Measurements from ENCODE around the gene SCD. TPM values are rescaled to one million over a fixed set of nuclear protein-coding genes. Genes with fewer than 3 reads are reported as not detected.

The SCD gene
- polyA plus RNA-seq, 12 donors, result 12.6 to 35.8 (median 21.7) TPM; not detected in 1

DNA sequence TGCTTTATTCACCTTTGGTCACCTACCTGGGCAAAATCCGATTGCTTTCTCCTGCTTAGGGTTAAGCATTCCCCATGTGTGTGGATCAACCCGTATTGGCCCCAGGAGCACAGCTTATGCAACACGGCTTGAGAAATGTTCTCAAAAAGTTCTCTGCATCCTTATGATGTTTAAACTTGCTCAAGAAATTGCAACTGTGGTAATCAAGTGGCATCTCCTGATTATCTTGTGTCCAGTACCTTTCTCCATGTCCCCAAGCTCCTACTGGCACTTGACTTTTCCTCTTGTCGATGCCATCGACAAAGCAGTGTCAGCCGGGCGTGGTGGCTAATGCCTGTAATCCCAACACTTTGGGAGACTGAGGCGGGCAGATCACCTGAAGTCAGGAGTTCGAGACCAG, 12.3 kb upstream of the SCD start:
- DNase-seq, result no peak

- peak; percentile 57 for DNase-seq
Measured at GRCh38 chr10:100338434-100339036, 8.5 kb upstream of the SCD start.

DNA sequence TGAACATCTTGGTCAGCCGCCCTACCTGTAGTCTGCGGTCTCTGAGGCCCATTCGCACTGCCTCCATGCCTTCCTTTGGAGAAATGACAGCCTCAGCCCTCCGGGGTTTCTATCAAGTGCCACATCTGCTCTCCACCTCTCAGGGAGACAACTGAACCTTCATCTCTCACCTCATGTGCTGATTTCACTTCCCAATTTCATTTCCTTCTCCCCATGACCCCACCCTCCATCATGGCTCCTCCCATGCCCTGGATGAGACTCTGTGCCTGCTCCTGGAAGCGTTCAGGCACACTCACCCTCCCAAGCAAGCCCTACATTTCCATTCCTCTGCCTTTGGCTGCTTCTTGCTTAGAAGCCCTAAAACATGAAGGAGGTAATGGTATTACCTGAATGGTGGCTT, 7.8 kb upstream of the SCD start:
- no peak for DNase-seq

GRCh38 chr10:100340948-100341847, 5.8 kb upstream of the SCD start:
- DNase-seq, result no peak

DNA sequence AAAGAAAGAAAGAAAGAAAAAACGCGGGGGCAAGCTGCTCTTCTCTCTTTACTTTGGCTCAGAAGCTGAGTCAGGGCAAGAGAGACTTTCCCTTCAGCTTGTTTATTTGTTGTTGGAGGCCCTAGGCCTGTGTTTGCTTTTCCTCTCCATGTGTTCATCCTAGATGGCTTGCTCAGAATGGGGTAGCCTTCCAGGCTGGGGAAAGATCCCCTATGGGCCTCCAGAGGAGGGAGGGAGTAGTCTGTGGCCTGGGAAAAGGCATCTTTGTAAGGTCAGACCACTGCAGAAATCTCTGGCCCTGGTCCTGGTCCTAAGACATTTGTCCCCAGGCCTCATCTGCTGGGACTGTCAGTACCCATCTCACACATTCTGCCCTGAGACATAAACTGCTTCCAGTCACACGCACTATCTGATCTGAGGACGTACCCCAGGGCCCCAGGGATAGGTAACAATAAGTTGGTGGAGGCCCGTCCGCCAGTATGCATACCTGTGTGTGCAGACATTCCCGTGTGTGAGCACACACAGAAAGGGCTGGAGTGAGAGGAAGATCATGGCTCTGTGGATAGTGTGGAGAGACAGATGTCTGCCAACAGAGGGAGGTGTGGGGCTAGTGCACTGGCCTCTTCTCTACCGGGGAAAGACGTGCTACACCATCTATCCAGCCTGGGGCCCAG, 4.9 kb upstream of the SCD start:
- no peak for DNase-seq

GRCh38 chr10:100342627-100342972, 4.4 kb upstream of the SCD start:
- DNase-seq, result no peak

DNA sequence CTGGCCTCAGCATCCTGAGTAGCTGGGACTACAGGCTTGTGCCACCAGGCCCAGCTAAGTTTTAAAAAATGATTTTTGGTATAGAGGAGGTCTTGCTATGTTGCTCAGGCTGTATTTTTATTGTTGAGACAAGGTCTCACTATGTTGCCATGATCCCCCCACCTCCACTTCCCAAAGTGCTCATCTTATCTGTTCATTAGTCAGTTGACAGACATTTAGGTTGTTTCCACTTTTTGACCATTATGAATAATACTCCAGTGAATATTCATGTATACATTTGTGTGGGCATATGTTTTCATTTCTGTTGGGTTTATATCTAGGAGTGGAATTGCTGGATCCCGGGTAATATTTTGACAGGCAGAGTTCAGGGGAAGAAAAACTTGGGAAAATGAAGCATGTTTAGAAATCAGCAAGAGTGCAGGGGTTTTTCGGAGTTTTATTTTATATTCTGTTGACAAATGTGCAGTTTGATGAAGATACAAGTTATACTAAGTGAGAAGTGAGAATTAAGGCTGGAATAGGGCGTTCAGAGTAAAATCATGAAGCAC, 2.7 kb upstream of the SCD start:
- no peak for DNase-seq

DNA sequence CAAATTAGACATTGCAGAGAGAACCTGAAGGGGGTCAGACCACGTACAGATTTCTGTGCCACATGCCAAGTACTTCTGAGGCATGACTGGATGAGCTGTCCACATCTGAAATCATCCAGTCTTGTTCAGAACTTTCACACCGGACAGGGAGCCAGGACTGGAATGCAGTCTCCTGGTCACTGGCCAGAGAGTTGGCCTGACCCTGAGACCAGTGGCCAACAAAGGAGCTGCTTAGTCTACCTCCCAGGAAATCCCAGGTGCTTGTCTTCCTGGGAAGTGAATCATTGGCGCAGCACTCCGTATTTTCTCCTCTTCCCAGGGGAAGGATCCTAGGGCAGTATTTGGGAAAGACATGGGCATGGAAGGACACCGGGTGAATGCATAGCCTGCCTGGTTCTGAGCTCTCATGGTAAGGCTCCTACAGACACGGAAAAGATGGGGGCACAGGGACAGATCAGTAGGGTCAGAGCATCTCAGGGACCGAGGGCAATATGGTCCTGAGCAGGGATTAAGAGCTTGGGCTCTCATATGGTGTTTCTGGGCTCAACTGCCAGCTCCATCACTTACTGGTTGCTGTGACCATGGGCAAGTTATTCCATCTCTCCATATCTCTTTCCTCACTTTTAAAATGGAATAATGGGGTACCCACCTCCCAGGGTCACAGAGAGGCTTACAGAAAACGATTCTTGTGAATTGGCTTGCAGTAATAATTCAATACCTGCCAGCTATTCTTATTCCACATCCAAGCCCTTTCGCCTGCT, 1.3 kb upstream of the SCD start:
- no peak for DNase-seq

- DNase-seq, result peak; percentile 56
Measured at GRCh38 chr10:100346351-100346764, 675 bp upstream of the SCD start.

DNA sequence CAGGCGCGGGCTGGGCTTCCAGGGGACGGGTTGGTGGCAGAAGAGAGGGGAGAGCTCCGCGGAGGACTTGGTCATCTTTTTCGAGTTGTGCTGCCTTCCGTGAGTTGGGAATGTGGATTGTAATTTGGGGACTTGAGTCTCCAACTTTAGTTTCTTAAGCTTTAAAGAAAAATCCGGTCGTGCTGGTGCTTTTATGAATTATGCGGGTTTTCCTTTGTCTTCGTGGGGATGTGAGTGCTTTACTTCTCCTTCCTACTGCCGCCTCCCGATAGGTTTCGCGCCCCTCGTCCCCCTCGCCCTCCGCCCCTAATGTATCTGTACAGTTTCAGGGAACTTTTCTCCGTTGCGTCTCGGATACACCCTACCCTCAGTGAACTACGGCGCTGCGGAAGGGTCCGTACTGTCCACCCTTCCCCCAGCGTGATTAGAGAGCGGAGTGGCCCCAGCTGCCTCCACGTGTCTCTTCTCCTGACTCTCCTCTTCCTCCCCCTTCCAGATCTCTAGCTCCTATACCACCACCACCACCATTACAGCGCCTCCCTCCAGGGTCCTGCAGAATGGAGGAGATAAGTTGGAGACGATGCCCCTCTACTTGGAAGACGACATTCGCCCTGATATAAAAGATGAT, 649 bp downstream of the SCD start:
- peak; percentile 23 for DNase-seq

GRCh38 chr10:100348389-100348927, 1.4 kb downstream of the SCD start:
- no peak for DNase-seq

GRCh38 chr10:100349087-100349486, 2.1 kb downstream of the SCD start:
- no peak for DNase-seq

DNA sequence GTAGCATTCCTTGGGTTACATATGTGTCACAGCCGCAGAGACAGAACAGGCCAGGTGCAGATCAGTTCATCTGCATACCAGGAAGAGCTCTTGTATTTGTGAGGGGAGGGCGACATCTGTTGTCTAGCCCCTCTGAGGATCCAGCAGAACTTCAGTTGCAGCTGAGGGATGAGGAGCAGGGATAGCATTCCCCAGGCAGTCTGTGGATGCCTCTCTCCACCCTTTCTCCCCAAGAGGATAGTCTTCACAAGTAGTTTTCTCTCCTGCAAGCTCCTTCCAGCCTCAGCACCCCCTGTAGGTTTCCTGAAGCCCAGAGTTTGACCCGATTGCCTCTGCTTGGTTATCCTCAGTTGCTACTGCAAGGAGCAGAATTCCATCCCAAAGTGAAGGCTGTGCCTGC, 2.6 kb downstream of the SCD start:
- no peak for DNase-seq

DNA sequence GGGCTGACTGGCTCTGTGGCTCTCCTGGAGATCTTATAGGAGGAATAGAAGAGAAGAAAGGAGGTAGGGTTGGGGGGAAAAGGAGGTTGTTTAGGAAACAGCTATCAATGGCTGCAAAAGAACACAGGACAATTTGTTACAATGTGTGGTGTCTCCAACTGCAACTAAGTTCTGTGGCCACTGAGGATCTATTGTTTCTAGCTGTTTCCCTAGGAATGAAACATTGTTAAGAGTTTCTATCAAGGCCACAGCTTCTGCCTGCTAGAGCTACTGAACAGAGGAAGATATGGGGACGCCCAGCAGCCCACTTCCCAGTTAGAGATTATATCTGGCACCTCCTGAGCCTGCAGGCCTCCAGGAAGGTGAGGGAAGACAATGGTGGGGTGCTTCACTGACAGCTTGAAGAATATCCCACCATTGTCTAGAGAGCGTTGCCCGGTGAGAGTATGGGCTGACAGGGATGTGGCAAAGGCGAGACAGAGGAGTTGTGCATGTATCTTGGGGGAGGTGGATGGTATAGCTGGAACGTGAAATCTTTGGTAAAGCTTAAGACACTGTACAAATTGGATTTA, 4.0 kb downstream of the SCD start:
- no peak for DNase-seq

- no peak for DNase-seq
Measured at GRCh38 chr10:100353770-100354485, 6.9 kb downstream of the SCD start.

GRCh38 chr10:100355086-100355485, 8.1 kb downstream of the SCD start:
- no peak for DNase-seq

GRCh38 chr10:100356067-100357017, 9.3 kb downstream of the SCD start:
- no peak for DNase-seq

DNA sequence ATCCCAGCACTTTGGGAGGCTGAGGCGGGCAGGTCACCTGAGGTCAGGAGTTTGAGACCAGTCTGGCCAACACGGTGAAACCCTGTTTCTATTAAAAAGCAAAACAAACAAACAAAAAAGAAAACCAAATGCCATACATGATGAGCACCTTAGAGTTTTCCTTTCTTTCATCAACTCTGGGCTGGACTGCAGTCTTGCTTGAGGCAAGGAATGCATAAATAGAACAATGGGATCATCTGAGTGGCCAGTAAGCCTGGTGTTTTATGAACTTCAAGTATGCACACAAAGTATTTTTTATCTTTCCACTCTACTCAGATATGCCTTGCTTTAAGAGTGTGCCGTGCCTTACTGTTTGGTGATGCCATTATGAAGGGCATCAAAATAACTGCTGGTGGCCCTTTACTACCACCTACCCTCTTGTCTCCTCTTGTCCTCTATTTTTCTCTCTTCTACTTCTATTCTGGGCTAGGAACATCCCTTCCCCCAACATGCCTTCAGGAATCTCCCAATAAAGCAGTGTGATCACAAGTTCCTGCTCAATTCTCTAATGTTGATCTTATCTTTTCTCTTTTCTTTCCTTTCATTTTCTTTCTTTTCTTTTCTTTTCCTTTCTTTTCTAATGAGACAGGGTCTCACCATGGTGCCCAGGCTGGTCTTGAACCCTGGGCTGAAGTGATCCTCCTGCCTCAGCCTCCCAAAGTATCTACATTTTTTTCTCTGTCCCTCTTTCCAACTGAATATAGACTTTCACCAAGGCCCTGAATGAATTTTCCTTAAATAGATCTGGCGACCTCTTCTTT, 10.2 kb downstream of the SCD start:
- DNase-seq, result no peak
